GM21576 (cell line): Measurements from ENCODE around the gene DNM3.
A peak's percentile ranks its signal among the peaks of the same experiment; 100 is the strongest.

Source experiments
- ATAC-seq: cut with Tn5 transposase; IDR thresholded peaks from one replicate; pipeline ENCODE4 v1.9.1; 2021; ENCODE audit warnings: mild to moderate bottlenecking, moderate library complexity; ENCODE audit not compliant: unreplicated experiment

Gene DNM3

DNA sequence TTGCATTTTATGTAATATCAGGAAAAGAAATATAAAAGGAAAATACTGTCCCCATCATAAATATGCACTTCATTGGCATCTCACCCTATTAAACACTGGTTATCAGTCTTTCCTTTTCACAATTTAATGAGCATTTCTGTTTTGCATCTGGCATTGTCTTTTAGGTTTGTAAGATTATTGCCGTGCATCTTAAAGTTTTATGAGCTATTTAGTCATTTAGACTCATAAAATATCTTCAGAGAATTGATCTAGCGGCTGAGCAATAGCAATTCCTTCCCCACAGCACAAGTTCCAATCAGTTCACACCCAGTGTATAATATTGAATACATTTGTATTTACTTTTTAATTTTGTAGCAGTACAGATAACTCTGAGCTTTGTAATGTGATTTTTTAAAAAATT, 466.8 kb downstream of the DNM3 start:
- no peak for ATAC-seq

DNA sequence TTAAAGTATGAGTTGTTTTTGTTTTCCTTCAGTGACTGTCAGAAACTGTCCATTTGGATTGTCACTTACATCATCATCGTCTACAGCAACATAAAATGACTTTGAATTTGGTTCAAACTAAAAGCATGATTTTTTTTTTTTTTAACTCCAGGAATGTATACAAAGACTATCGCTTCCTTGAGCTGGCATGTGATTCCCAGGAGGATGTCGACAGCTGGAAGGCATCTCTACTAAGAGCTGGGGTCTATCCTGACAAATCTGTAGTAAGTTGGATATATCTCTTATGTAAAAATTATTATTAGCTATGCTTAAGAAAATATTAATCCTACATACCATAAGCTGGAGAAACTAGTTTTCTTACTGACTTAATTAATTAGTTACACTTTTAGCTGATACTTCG, 467.3 kb downstream of the DNM3 start:
- no peak for ATAC-seq

DNA sequence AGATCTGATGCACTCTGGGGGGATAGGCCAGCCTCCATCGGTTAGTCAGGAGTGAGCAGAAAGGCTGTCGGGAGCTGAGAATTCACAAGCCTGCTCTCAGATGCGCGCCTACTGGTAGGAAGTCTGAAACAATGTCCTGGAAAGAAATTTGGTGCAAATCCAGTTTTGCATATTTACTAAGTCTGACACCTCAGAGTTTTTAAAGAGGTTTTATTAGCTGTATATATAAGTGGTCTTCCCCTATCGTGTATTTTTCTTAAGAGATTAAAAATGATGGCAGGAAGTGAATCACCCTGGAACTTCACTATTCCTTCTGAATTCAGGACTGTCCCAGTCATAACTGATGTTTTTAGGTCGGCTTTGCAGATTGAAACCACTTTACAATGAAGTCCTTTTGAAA, 479.4 kb downstream of the DNM3 start:
- ATAC-seq = no peak

DNA sequence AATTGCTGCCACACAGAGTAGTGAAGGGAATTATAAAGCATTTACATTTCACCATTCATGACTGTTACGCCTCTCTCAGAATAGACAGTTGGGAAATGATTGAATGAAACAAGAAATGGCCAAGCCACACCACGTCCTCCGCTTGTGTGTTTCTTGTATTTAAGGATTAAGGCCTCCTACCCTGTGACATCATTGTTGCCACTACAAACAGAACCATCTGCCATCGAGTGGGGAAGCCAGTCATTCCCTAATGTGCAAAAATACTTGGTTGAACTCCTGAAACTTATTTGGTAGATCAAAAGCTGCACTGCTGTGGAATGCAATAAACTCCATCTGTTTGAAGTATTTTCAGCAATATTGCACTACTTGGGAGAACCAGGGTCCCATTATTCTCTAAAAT, 480.2 kb downstream of the DNM3 start:
- ATAC-seq = no peak

DNA sequence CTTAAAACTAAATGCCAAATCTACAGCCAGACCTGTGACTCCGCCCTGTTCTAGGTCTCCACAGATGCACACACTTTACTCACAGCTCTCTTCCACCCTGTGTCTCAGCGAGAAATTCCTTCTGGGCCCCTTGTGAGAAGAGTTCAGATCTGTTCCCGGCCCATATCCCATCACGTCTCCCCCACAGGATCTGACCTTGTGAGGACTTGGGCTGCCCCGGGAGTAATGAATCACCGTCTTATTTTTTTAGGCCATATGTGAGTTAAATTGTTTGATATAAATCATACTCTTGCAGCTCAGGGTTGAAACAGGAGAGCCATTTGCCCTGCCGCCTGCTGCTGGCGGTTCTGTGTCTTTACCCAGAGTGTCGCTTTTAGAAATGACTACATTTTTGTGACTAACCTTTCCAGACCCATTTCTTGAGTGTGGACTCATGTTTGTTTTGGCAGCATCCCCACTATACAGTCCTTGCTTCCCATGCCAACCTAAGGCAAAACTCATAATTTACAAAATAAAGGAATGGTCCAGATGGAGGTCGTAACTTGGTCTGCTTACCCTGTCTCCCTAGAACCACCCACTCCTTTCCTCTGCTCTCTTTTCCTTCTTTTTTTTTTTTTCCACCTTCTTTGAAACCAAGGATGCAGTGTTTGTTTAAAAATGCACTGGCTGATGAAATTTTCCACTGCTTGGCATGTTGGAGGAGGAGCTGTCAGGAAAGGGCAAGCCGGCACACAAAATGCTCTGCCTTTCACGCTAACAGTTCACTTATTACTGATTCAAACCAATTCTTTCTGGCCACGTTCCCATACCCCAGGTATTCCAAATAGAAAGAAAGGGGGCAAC, 481.1 kb downstream of the DNM3 start:
- ATAC-seq = no peak

DNA sequence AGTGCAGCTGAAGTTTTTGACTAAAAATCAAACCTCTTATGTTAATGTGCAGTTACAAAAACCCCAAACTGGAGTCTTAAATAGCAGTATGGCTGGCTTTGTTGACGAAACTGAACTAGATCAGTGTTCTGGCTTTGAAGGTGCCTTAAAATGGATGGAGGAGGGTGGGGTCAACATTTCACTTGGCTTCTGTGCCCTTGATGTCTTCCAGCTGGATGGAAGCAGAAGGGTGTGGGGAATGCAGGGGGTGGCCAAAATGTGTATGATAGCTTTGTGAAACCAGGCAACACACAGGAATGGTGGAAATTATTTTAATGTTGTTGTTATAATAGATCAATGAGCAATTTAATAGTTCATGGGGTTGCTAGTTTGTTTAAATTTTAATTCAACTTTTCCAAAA, 482.4 kb downstream of the DNM3 start:
- no peak for ATAC-seq

DNA sequence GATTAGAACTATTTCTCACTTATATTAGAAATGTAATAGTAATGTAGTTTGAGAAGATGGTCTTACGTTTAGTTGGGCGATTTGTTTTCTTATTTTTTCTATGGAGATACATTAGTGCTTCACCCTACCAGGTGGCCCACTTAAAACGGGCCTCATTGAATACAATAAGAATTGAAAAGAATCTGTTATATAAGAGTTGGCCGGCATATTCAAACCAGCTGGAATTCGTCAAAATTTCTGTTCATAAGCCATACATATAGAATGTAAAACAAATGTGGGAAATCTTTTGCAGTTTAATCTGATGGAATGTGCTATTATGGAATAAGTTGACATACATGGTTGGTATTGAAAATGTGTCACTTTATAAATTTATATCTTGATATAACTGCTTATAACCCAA, 482.8 kb downstream of the DNM3 start:
- no peak for ATAC-seq

DNA sequence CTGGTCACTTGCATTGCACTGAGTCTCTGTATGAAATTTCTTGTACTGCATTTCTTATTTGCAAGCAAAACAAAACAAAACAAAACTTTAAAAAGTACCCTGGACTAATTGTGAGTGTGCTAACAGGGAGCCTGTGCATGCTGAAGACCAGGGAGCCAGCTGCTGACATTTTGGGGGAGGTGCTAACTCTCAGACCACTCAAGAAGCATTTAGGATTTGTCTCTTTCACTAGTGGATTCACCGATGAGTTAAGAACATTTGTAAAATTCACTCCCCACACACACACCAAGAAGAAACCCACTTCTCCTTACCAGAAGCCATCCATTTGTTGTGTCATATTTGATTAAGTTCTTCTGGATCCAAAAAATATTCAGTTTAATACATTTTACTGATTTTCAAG, 483.5 kb downstream of the DNM3 start:
- ATAC-seq = no peak

DNA sequence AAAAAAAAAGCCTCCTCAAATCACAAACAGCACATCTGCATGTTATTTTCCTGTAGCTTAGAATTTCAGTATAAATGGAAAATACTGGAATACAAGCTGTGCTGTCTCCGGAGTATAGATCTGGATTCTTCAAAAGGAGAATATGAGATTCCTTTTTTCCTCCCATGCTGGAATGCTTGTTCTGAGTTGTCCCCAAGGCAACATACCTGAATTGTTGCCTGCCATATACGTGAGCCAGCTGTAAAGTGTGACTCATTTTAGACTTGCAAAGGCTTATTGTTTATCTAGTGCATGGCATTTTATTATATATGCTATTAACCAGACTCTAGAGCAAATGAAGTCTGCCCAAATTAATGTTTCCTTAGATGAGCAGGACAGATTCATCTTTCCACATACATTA, 484.2 kb downstream of the DNM3 start:
- ATAC-seq = no peak

DNA sequence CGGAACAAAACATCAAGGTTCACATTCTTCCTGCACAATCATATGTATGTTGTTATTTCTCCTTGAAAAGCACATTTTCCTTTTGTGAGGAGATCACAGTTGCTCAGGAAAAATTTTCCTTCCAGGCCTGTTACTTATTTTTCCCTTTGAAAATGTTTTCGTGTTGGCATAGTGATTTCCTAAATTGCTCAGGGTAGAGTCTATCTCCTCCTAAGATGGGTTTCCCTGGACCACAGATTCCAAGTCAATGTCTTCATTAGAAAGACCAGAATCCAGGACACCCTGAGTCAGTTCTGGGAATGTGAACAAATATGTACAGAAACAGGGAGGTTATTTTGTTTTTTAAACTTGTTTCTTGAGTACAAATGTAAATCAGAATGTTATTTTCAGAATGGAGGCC, 484.8 kb downstream of the DNM3 start:
- no peak for ATAC-seq

DNA sequence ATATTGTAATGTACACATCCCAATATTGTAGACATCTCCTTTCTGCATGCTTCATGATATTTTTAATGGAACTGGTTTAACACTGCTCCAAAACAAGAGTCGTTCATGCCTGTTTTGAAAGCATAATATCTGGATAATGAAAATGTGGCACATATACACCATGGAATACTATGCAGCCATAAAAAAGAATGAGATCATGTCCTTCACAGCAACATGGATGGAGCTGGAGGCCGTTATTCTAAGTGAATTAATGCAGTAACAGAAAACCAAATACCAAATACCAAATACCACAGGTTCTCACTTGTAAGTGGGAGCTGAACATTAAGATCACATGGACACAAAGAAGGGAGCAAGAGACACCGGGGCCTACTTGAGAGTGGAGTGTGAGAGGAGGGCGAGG, 487.0 kb downstream of the DNM3 start:
- ATAC-seq = no peak

DNA sequence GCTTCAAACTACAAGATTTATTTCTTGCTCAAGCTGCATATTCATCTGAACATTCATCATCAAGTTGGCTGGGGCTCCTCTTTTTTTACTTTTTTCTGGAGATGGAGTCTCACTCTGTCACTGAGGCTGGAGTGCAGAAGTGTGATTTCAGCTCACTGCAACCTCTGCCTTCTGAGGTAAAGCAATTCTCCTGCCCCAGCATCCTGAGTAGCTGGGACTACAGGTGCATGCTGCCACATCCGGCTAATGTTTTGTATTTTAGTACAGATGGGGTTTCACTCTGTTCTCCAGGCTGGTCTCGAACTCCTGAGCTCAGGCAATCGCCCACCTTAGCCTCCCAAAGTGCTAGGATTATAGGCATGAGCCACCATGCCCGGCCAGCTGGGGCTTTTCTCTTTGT, 490.9 kb downstream of the DNM3 start:
- ATAC-seq = no peak

DNA sequence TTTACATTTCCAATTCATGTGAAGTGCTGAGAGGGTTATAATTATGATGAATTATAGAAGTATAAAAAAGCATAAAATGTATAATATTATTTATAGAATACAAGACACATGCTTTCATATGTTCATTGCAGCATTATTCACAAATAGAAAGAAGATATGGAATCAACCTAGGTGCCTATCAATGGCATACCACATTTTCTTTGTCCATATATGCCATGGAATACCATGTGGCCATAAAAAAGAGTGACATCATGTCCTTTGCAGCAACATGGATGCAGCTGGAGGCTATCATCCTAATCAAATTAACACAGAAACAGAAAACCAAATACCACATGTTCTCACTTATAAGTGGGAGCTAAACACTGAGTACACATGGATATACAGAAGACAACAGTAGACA, 494.1 kb downstream of the DNM3 start:
- no peak for ATAC-seq

DNA sequence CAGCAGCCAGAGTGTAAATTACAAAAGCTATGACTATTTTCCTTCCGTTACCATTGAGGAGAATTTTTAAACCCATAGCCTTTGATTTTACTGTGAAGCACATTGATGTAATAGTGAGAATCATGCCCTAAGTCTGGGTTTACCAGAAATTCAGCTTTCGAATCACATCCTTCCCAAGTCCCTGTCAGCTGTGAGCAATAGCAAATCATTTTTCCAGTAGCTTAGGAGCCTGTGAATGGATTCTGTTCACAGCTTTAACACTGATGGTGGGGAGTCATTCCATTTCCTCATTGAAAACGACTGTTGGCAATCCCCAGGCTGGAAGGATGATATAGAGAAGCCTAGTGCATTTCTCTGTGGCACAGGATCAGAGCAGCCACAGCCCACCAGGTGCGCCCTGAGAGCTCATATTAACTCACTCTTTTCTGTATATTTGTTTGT, 497.0 kb downstream of the DNM3 start:
- no peak for ATAC-seq

DNA sequence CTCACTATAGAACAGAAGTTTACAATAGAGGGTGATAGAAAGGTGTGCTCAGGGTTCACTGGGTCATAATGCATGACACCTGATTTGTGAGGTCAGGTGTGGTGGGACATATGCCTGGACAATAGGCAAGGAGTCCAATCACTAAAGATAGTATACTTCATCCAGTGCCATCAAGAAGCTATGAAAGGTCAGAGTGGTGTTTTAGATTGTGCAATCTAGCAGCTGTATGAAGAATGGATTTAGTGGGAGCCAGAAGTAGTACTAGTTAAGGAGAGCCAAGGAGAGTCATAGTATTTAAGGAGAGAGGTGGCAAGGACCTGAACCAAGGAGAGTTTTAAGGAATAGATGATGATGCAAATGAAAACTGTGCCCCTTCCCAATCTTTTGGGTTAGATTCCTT, 498.5 kb downstream of the DNM3 start:
- no peak for ATAC-seq

DNA sequence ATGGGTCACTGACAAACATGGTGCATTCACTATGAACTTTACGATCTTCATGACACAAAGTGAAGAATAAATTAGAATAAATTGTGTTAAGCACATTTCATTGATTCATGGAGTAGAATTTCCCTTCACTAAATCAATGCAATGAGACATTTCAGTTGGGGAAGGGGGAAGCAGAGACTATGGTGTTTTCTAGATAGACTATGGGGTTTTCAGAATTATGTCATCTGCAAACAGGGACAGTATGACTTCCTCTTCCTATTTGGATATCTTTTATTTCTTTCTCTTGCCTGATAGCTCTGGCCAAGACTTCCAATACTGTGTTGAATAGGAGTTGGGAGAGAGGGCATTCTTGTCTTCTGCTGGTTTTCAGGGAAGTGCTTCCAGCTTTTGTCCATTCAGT, 499.2 kb downstream of the DNM3 start:
- ATAC-seq = no peak

DNA sequence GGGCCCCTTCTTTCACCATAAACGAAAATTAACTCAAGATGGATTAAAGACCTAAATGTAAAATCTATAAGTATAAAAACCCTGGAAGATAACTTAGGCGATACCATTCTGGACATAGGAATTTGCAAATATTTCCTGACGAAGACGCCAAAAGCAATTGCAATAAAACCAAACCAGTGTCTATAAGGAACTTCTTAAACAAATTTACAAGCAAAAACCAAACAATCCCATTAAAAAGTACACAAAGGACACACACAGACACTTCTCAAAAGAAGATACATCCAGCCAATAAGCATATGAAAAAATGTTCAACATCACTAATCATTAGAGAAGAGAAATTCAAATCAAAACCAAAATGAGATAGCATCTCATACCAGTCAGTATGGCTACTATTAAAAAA, 500.4 kb downstream of the DNM3 start:
- ATAC-seq = no peak

DNA sequence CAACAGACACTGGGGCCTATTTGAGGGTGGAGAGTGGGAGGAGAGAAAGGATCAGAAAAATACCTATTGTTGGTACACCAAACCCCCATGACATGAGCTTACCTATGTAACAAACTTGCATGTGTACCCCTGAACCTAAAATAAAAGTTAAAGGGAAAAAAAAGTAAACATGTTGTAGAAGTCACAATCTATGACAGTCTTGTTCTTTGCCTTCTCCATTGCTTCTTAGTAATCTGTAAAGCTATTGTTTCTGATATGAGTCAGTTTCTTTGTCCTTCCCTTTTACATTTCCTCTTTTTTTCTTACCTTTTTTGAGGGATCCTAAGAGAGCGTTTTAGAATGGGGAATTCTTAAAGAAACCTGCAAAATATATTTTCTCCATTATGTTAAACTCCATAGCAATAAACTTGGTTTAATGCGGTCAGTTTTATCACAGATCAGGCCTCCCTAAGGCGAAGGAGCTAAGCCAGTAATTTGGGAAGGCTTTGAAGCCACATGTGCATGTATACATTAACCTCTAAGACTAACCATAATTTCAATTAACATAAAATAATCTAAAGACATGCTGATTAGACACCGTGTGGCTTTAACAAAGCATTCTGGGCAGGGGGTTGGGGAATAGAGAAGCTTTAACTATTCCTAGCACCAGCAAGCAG, 501.4 kb downstream of the DNM3 start:
- peak; percentile 38 for ATAC-seq

DNA sequence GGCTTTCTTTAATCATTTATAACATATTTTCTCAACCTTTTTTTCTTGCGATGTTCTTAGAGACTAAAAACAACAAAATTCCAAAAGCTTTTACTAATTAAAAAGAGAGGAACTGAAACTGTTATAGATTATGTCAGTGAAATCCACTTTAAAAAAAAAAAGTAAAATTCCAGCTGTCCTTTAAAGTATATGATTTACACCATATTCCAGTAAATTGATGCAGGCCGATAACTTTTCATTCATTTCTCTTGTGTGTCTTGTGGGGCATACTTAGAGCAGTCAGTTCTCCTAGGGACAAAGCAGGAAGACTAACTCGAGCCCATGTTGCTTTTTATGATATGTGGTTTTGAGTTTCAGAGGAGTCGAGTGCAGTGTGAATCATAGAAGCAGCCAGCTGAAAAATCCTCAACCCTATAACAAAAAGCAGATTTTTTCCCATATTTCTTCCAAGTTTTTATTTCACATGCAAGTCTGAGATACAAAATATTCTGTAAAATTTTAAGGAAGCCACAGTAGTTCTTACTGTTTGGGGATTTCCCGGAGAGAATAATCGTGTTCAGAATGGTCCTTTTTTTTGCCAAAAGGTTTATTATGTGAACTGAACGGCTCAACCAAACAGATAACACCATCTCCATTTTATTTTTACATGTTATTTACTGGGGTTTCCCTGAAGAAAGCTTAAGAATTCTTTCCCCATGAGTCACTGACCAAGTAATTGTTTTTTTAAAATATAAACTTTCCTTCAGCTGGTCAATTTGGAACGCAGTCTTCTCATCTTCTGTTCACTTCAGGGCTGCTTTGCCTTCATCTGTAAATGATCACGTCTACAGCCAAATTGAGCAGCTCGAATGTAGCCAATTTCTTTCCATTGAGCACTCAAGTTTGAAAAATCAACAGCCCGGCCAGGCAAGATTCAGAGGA, 502.2 kb downstream of the DNM3 start:
- ATAC-seq = peak; percentile 39

DNA sequence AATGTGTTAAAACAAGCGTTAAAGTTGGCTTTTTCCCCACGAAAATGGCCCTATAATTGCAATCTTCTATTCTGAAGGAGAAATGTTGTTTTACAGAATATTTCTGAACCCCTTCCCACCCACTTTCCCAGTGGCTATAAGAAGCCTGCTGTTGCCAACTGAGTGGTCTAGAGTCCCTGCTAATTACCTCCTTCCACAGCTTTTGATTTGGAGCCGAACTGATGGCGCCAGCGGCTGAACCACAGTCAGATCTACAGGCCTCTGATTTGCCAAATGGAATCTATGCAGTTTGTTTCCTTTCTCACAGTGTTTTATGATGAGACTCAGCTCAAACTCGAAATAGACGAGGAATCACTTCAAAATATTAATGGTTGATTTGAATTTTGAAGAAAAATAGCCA, 503.1 kb downstream of the DNM3 start:
- no peak for ATAC-seq

DNA sequence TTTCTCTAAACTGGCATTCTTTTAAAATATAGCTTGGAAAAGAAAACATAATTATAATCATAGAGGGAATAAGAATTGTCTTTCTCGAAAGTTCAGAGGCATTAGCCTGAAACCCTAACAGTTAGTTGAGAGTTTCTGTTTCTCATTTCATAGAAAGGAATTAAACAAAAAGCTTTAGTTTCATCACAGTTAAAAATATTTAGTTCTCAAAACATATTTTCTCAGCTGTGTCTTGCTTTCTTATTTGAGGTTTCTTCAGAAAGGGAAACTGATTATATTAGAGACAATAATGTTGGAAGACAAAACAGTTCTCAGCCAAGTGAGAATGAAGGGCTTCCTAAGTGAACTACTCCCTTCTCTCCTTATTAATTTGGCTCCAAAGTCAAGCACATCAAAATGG, 503.8 kb downstream of the DNM3 start:
- peak; percentile 35 for ATAC-seq

DNA sequence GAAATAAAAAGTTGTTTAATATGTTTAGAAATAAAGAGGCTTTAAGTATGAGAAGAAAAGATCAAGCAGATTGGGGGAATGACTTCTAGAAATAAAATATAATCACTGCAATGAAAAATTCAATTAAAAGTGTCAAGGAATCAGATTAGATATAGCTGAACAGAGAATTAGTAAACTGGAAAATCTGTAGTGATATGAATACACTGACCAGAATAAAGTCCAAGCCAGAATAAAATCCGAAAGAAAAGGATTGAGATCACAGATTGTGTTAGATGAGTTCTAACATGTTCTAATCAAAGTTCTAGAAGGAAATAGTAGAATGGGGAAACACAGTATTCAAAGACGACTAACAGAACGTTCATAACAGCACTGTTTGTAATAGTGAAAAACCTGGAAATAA, 506.1 kb downstream of the DNM3 start:
- no peak for ATAC-seq
